ENCODE results near the gene ABCC4.

GRCh38 chr13:94988654-94989053, 312.6 kb downstream of the ABCC4 start:
- TF ChIP-seq POLR2A (IDR thresholded peaks at IDR 0.05) (no peak), CTCF (IDR thresholded peaks at IDR 0.05) (no peak), POLR2AphosphoS5 (IDR thresholded peaks at IDR 0.05) (no peak), EP300 (IDR thresholded peaks at IDR 0.05; ENCODE audit: low read depth) (no peak)

Data from transverse colon (tissue), 4 donors.